GM10266 (cell line): ENCODE measurements around the gene VWC2.

Experiments used
- DNase-seq: peaks from one replicate; pipeline ENCODE4 v3.0.0; 2012; ENCODE audit errors: extremely low spot score
- TF ChIP-seq, protein P1 (sequence below): IDR thresholded peaks from 2 replicates; pipeline ENCODE4 v1.5.1; 2012; ENCODE audit warnings: mild to moderate bottlenecking, low read depth; ENCODE audit not compliant: control insufficient read depth, insufficient read depth; ENCODE audit errors: missing control alignments

The VWC2 gene

GRCh38 chr7:49931627-49932026, 158.2 kb downstream of the VWC2 start:
- no peak for DNase-seq
- TF ChIP-seq, protein P1, sequence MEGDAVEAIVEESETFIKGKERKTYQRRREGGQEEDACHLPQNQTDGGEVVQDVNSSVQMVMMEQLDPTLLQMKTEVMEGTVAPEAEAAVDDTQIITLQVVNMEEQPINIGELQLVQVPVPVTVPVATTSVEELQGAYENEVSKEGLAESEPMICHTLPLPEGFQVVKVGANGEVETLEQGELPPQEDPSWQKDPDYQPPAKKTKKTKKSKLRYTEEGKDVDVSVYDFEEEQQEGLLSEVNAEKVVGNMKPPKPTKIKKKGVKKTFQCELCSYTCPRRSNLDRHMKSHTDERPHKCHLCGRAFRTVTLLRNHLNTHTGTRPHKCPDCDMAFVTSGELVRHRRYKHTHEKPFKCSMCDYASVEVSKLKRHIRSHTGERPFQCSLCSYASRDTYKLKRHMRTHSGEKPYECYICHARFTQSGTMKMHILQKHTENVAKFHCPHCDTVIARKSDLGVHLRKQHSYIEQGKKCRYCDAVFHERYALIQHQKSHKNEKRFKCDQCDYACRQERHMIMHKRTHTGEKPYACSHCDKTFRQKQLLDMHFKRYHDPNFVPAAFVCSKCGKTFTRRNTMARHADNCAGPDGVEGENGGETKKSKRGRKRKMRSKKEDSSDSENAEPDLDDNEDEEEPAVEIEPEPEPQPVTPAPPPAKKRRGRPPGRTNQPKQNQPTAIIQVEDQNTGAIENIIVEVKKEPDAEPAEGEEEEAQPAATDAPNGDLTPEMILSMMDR, result no peak

- TF ChIP-seq, protein P1, result no peak
- DNase-seq, result no peak
These were observed 164.2 kb downstream of the VWC2 start for GRCh38 chr7:49937608-49938007.
